Glutamatergic neuron (in vitro differentiated cells): ENCODE data around the gene GABRG3. TPM values are rescaled to one million over a fixed set of nuclear protein-coding genes. Genes with fewer than 3 reads are reported as not detected.

Experiments used
- DNase-seq: peaks from one replicate; pipeline ENCODE4 v3.0.0; 2022
- H3K27ac Mint-ChIP-seq: one replicate; pipeline ENCODE4 v1.8.0; 2020; ENCODE audit warnings: mild to moderate bottlenecking, mixed read lengths, inconsistent platforms; ENCODE audit not compliant: unreplicated experiment
- H3K27me3 Mint-ChIP-seq: one replicate; pipeline ENCODE4 v1.8.0; 2020; ENCODE audit warnings: mild to moderate bottlenecking, moderate library complexity, mixed read lengths, inconsistent platforms; ENCODE audit not compliant: unreplicated experiment
- H3K36me3 Mint-ChIP-seq: one replicate; pipeline ENCODE4 v1.8.0; 2020; ENCODE audit warnings: mild to moderate bottlenecking, mixed read lengths, inconsistent platforms; ENCODE audit not compliant: unreplicated experiment
- H3K4me1 Mint-ChIP-seq: one replicate; pipeline ENCODE4 v1.8.0; 2020; ENCODE audit warnings: mild to moderate bottlenecking, low read depth, mixed read lengths, inconsistent platforms; ENCODE audit not compliant: unreplicated experiment
- H3K4me3 Mint-ChIP-seq: one replicate; pipeline ENCODE4 v1.8.0; 2020; ENCODE audit warnings: mild to moderate bottlenecking, mixed read lengths, inconsistent platforms; ENCODE audit not compliant: unreplicated experiment
- H3K9me3 Mint-ChIP-seq: one replicate; pipeline ENCODE4 v1.8.0; 2020; ENCODE audit warnings: mild to moderate bottlenecking, moderate library complexity, mixed read lengths, inconsistent platforms; ENCODE audit not compliant: unreplicated experiment
- total RNA-seq: library from RNA; stranded (reverse); fragmentation: NEBNext Ultra II Directional; extraction: Animal tissue kit (Norgen Biotek cat#: 25700); gene quantifications from one replicate; pipeline ENCODE4 v1.2.1, GENCODE V29; 2021; ENCODE audit not compliant: unreplicated experiment
- TF ChIP-seq, protein P1 (sequence below): fragments of 200-600 bp; sonication (generic); IDR thresholded peaks from one replicate; pipeline ENCODE4 v1.5.0; 2021; ENCODE audit not compliant: partially characterized antibody, unreplicated experiment

GABRG3 gene
- total RNA-seq, 1 donor from 2014 or later = 1.3 TPM

DNA sequence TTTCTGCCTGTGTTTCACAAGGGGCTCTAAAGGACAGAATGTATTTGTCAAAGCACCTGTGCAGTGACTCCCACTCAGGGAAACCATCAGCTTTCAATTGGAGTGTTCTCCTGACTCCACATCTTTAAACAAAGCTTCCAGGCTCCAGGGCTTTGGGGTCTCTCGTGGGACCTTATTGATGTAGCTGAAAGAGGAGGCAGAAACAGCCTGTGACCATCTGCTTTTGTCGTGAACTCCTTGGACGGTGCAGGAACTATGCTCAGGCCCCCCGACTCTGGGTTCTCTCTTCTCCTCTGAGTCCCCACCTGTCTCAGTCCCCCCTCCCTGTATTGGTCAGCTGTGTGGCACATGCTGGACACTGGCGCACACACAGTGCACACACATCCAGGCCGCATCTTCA, 486.8 kb downstream of the GABRG3 start:
- DNase-seq = peak; percentile 52
- TF ChIP-seq, protein P1, sequence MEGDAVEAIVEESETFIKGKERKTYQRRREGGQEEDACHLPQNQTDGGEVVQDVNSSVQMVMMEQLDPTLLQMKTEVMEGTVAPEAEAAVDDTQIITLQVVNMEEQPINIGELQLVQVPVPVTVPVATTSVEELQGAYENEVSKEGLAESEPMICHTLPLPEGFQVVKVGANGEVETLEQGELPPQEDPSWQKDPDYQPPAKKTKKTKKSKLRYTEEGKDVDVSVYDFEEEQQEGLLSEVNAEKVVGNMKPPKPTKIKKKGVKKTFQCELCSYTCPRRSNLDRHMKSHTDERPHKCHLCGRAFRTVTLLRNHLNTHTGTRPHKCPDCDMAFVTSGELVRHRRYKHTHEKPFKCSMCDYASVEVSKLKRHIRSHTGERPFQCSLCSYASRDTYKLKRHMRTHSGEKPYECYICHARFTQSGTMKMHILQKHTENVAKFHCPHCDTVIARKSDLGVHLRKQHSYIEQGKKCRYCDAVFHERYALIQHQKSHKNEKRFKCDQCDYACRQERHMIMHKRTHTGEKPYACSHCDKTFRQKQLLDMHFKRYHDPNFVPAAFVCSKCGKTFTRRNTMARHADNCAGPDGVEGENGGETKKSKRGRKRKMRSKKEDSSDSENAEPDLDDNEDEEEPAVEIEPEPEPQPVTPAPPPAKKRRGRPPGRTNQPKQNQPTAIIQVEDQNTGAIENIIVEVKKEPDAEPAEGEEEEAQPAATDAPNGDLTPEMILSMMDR = no peak
- Mint-ChIP-seq H3K9me3 (peaks cover 9% of the 10 kb centered on the region), H3K36me3 (no peaks in the 10 kb centered on the region), H3K27me3 (peaks cover 9% of the 10 kb centered on the region), H3K27ac (peak overlapping the region; percentile 93), H3K4me3 (peak overlapping the region; percentile 79), H3K4me1 (peaks cover 18% of the 10 kb centered on the region)

DNA sequence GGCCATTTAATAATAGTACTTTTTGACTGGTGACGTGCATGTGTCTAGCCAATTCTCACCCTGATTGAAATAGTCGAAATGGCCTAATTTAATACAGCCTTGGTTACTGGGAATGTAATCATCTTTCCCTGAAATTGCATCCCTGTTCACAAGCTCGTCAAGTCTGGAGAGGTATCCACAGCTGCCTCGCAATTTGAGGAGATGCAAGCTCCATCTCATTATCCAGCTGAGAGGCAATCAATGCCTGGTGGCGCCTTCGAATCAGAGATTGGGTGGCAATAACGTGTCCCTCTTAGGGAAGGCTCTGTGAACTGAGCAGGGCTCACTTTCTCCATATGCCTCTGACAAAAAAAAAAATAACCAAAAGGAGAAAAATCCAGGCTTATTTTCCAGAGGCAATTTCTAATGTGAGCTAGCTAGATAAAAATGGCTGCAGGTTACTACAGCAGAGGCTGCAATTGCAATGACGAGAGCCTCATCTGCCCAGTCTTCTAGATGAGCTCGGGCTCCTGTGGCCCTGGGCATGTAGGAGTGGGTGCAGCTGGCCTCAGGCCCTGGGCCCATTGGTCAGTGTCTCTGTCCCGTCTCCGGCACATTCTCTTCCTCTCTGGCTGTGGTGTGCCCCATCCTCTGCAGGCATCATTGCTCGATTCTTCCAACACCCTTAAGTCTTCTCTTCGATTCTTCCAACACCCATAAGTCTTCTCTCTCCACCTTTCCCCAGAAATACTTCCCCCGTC, 487.5 kb downstream of the GABRG3 start:
- TF ChIP-seq, protein P1 = no peak
- peak; percentile 24 for DNase-seq

DNA sequence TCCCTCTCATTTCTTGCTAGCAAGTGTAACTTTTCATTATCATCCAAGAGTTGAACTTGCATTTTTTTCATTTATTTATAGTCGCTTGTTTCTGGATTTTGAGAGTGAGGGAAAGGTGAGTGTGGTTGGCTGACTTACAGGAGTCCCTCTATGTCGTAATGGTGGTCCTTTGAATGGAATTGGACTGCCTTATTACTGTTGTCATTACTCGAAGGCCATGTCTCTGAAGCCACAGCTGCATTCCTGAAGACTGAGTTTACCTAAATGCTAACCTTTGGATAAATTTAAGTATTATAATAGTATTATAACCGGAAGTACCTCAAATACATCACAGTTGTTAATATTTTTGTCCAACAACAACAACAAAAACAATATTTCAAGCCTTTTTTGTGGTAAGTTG, 488.9 kb downstream of the GABRG3 start:
- H3K9me3 Mint-ChIP-seq = peaks cover 9% of the 10 kb centered on the region

More for the DNA sequence above, 487.5 kb downstream of the GABRG3 start:
- Mint-ChIP-seq H3K27me3 (peaks cover 9% of the 10 kb centered on the region), H3K9me3 (peaks cover 9% of the 10 kb centered on the region), H3K4me1 (peaks cover 18% of the 10 kb centered on the region), H3K27ac (peak overlapping the region; percentile 93), H3K4me3 (peak overlapping the region; percentile 79), H3K36me3 (no peaks in the 10 kb centered on the region)

DNA sequence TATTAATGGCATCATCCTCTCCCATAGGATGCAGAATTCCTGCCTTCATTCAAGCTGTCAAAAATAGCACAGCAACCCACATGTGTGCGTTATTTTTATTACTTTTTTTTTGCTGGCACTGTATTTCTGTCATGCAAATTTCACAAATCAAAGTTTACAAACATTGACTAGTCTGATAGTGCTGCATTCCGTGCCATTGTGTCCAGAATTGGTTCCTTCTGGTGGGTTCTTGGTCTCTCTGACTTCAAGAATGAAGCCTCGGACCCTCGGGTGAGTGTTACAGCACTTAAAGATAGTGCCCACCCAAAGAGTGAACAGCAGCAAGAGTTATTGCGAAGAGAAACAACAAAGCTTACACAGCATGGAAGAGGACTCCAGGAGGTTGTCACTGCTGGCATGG, 490.2 kb downstream of the GABRG3 start:
- Mint-ChIP-seq H3K4me1 (peaks cover 23% of the 10 kb centered on the region), H3K4me3 (no peak overlapping the region), H3K27me3 (peaks cover 9% of the 10 kb centered on the region), H3K9me3 (peaks cover 9% of the 10 kb centered on the region), H3K36me3 (no peaks in the 10 kb centered on the region), H3K27ac (no peak overlapping the region)
- TF ChIP-seq, protein P1 = no peak
- no peak for DNase-seq

More for the DNA sequence above, 488.9 kb downstream of the GABRG3 start:
- H3K4me3 Mint-ChIP-seq = no peak overlapping the region
- H3K27ac Mint-ChIP-seq = no peak overlapping the region
- peaks cover 9% of the 10 kb centered on the region for H3K27me3 Mint-ChIP-seq
- no peaks in the 10 kb centered on the region for H3K36me3 Mint-ChIP-seq
- no peak for DNase-seq
- TF ChIP-seq, protein P1 = no peak
- H3K4me1 Mint-ChIP-seq = peaks cover 20% of the 10 kb centered on the region

DNA sequence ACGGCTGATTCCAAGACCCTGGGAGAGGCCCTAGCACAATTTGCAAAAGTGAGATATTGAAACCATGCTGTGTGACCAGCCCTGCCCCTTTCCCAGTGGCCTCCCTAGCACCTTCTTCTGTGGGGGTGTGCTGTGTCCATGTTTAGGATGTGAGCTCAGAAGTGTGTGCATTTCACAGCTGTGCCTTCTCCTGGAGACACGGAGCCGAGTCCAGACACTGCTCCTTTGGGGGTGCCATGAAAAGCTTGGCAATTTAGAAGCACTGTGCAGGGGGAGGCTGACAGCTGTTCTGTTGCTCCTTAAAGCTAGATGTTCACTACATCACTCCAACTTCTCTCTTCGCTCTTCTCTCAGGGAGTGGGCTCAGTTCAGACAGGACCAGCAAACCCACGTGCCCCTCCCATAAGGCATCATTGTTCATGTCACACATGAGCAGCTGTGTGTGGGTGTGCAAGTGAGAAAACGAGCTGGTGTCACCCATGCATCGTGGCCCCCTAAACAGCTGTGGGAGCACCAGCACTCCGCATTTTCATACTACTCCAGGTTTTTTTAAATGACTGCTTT, 492.6 kb downstream of the GABRG3 start:
- Mint-ChIP-seq H3K9me3 (peaks cover 2% of the 10 kb centered on the region), H3K27ac (no peak overlapping the region), H3K4me3 (no peak overlapping the region)

More for the DNA sequence above, 492.6 kb downstream of the GABRG3 start:
- H3K36me3 Mint-ChIP-seq = no peaks in the 10 kb centered on the region
- no peak for DNase-seq
- H3K27me3 Mint-ChIP-seq = peaks cover 2% of the 10 kb centered on the region
- TF ChIP-seq, protein P1 = no peak
- H3K4me1 Mint-ChIP-seq = peaks cover 9% of the 10 kb centered on the region
